ENCODE measurements around the gene KLHL26. TPM values are rescaled to one million over a fixed set of nuclear protein-coding genes. Genes with fewer than 3 reads are reported as not detected.

Gene KLHL26
- total and polyA plus RNA-seq, 2 of the 13 experiments (the other 11 are each of a cell fraction or from before 2014, with no cell fraction given): 1.5 to 1.7 TPM

GRCh38 chr19:18645035-18645511 lies 8.2 kb downstream of the KLHL26 start:
- POLR2A ChIA-PET: no interaction called here
- intact Hi-C loops (cut with micrococcal nuclease; ENCODE audit: unreplicated experiment) (no loop called here), in situ Hi-C loops (cut with HindIII; ENCODE audit: extremely low pct_ligation_motif_present, low pct_unique_long_range_greater_than_20kb) (no loop called here)
- H3K4me3 ChIP-seq (replicated peaks in 1 of 3; ENCODE audit: insufficient read depth in 1 of 3, low read depth in 2 of 3, low read length in 3 of 3): no peak overlapping the region
- no peak overlapping the region for H3K4me2 ChIP-seq (ENCODE audit: low read depth, low read length)
- WGBS (ENCODE audit: low lambda C conversion rate): 90% methylated on average over 10 of the region's 13 CpGs
- H3K4me1 ChIP-seq (ENCODE audit: insufficient read depth, low read length): peaks cover 10% of the 10 kb centered on the region; the same call in 1 of the 2 replicates
- H3K27me3 ChIP-seq (ENCODE audit: control insufficient read depth in 1 of 2, insufficient read depth in 2 of 2, low read length in 2 of 2): no peaks in the 10 kb centered on the region
- H4K20me1 ChIP-seq (ENCODE audit: insufficient read depth, low read length): no peaks in the 10 kb centered on the region
- H3K36me3 ChIP-seq (replicated peaks in 1 of 2; ENCODE audit: control insufficient read depth in 1 of 2, insufficient read depth in 2 of 2, low read length in 2 of 2): no peaks in the 10 kb centered on the region; a peak in 1 of 5 replicates
- ATAC-seq (no peak), FAIRE-seq (no peak), DNase-seq (ENCODE audit: low spot score) (no peak)
- H3K27ac ChIP-seq (ENCODE audit: extremely low read length, insufficient read depth, low read length): no peak overlapping the region
- no peaks in the 10 kb centered on the region for H3K9me3 ChIP-seq (ENCODE audit: low read length)
- peaks cover 10% of the 10 kb centered on the region for H3K79me2 ChIP-seq (ENCODE audit: insufficient read depth, low read length)
- no TSS peak for BruUV-seq (replicated peaks)
- H3K9ac ChIP-seq (ENCODE audit: insufficient read depth, low read depth, low read length): no peak overlapping the region
- H2AFZ ChIP-seq (ENCODE audit: low read length): no peak overlapping the region
- TF ChIP-seq GRHL1 (CRISPR knock-in tag; conservative IDR thresholded peaks at IDR 0.05) (no peak), ZFP37 (CRISPR knock-in tag; IDR thresholded peaks at IDR 0.05; ENCODE audit: borderline replicate concordance) (no peak)
- CTCF ChIA-PET (ENCODE audit: low intra/inter-chr PET ratio, low total read pairs): no interaction called here

GRCh38 chr19:18646535-18647370 lies 9.9 kb downstream of the KLHL26 start:
- ChIA-PET CTCF (ENCODE audit: low intra/inter-chr PET ratio, low total read pairs) (no interaction called here), POLR2A (no interaction called here)
- FAIRE-seq (no peak), ATAC-seq (no peak), DNase-seq (ENCODE audit: low spot score) (no peak)
- H3K9me3 ChIP-seq (ENCODE audit: low read length): no peaks in the 10 kb centered on the region
- no peak overlapping the region for H3K4me2 ChIP-seq (ENCODE audit: low read depth, low read length)
- BruUV-seq (replicated peaks): no TSS peak
- H3K4me1 ChIP-seq (ENCODE audit: insufficient read depth, low read length): peaks cover 10% of the 10 kb centered on the region; the same call in 1 of the 2 replicates
- no peaks in the 10 kb centered on the region for H4K20me1 ChIP-seq (ENCODE audit: insufficient read depth, low read length)
- no peak overlapping the region for H3K9ac ChIP-seq (ENCODE audit: insufficient read depth, low read depth, low read length)
- no peak overlapping the region for H3K4me3 ChIP-seq (replicated peaks in 1 of 3; ENCODE audit: insufficient read depth in 1 of 3, low read depth in 2 of 3, low read length in 3 of 3)
- intact Hi-C loops (cut with micrococcal nuclease; ENCODE audit: unreplicated experiment) (no loop called here), in situ Hi-C loops (cut with HindIII; ENCODE audit: extremely low pct_ligation_motif_present, low pct_unique_long_range_greater_than_20kb) (no loop called here)
- H3K27me3 ChIP-seq (ENCODE audit: control insufficient read depth in 1 of 2, insufficient read depth in 2 of 2, low read length in 2 of 2): no peaks in the 10 kb centered on the region
- no peak overlapping the region for H3K27ac ChIP-seq (ENCODE audit: extremely low read length, insufficient read depth, low read length)
- WGBS (ENCODE audit: low lambda C conversion rate): 98% methylated on average over 31 of the region's 34 CpGs
- H2AFZ ChIP-seq (ENCODE audit: low read length): no peak overlapping the region
- H3K36me3 ChIP-seq (replicated peaks in 1 of 2; ENCODE audit: control insufficient read depth in 1 of 2, insufficient read depth in 2 of 2, low read length in 2 of 2): no peaks in the 10 kb centered on the region; a peak in 1 of 5 replicates
- H3K79me2 ChIP-seq (ENCODE audit: insufficient read depth, low read length): peaks cover 8% of the 10 kb centered on the region
- TF ChIP-seq THYN1 (CRISPR knock-in tag; IDR thresholded peaks at IDR 0.05; ENCODE audit: borderline replicate concordance, low read depth) (no peak), MLX (CRISPR knock-in tag; IDR thresholded peaks at IDR 0.05) (no peak), ISX (CRISPR knock-in tag; conservative IDR thresholded peaks at IDR 0.05) (no peak), TOE1 (CRISPR knock-in tag; IDR thresholded peaks at IDR 0.05) (no peak), ZNF564 (CRISPR knock-in tag; IDR thresholded peaks at IDR 0.05) (no peak), U2AF1 (optimal IDR thresholded peaks at IDR 0.05; ENCODE audit: low read depth, low read length) (no peak), ZEB1 (IDR thresholded peaks at IDR 0.05; ENCODE audit: insufficient replicate concordance, low read depth) (no peak), RFXANK (CRISPR knock-in tag; IDR thresholded peaks at IDR 0.05) (no peak), SP1 (IDR thresholded peaks at IDR 0.05) (no peak), SP1 (CRISPR knock-in tag; IDR thresholded peaks at IDR 0.05) (no peak), MTA3 (CRISPR knock-in tag; IDR thresholded peaks at IDR 0.05) (no peak)
